GM23338 (cell line): ENCODE data around the gene CUBN. TPM values are rescaled to one million over a fixed set of nuclear protein-coding genes. Genes with fewer than 3 reads are reported as not detected.

ENCODE experiments used
- ATAC-seq: fragments of 200-7000 bp; cut with Tn5 transposase; 3 replicates; pipeline ENCODE4 v1.9.1; 2020
- DNase-seq: peaks from one replicate; pipeline ENCODE4 v3.0.0-alpha.2; 2015; ENCODE audit warnings: low spot score
- H2AFZ ChIP-seq: fragments of 200-600 bp; sonication (generic); 2 replicates; pipeline ENCODE4 v1.8.0; 2016; ENCODE audit warnings: antibody characterized with exemption, mild to moderate bottlenecking, moderate library complexity
- H3F3A ChIP-seq: fragments of 200-600 bp; sonication (generic); replicated peaks from 2 replicates; pipeline ENCODE4 v1.8.0; 2017; ENCODE audit warnings: antibody characterized with exemption, mixed run types, low read depth
- H3K27ac ChIP-seq: fragments of 200-600 bp; sonication (generic); 2 replicates; pipeline ENCODE4 v1.6.1; 2016; ENCODE audit warnings: low read depth
- H3K27me3 ChIP-seq: fragments of 200-600 bp; sonication (generic); 2 replicates; pipeline ENCODE4 v1.8.0; 2016; ENCODE audit warnings: mild to moderate bottlenecking, mixed run types, moderate library complexity; ENCODE audit not compliant: insufficient read depth
- H3K36me3 ChIP-seq: fragments of 200-600 bp; sonication (generic); 2 replicates; pipeline ENCODE4 v1.8.0; 2016; ENCODE audit warnings: mild to moderate bottlenecking; ENCODE audit not compliant: insufficient read depth
- H3K4me1 ChIP-seq: fragments of 200-600 bp; sonication (generic); 2 replicates; pipeline ENCODE4 v1.8.0; 2016; ENCODE audit warnings: mild to moderate bottlenecking, moderate library complexity; ENCODE audit not compliant: insufficient read depth
- H3K4me2 ChIP-seq: fragments of 200-600 bp; sonication (generic); 2 replicates; pipeline ENCODE4 v1.7.1; 2017; ENCODE audit warnings: mixed run types
- H3K4me3 ChIP-seq: fragments of 200-600 bp; sonication (generic); 2 replicates; pipeline ENCODE4 v1.6.1; 2016; ENCODE audit warnings: mixed run types
- H3K79me2 ChIP-seq: fragments of 200-600 bp; sonication (generic); replicated peaks from 2 replicates; pipeline ENCODE4 v1.8.0; 2017; ENCODE audit warnings: mild to moderate bottlenecking; ENCODE audit not compliant: insufficient read depth
- H3K9me2 ChIP-seq: fragments of 200-600 bp; sonication (generic); 2 replicates; pipeline ENCODE4 v1.8.0; 2017; ENCODE audit not compliant: insufficient read depth
- H4K20me1 ChIP-seq: fragments of 200-600 bp; sonication (generic); replicated peaks from 2 replicates; pipeline ENCODE4 v1.8.0; 2017; ENCODE audit warnings: mild to moderate bottlenecking; ENCODE audit not compliant: insufficient read depth
- H3K27ac Mint-ChIP-seq: 2 replicates; pipeline ENCODE4 v1.8.0; 2020; ENCODE audit warnings: inconsistent platforms, mild to moderate bottlenecking, moderate library complexity, mixed read lengths
- H3K27me3 Mint-ChIP-seq: 3 replicates; pipeline ENCODE4 v1.8.0; 2022; ENCODE audit warnings: low read depth, mild to moderate bottlenecking, moderate library complexity, mixed read lengths, inconsistent platforms; ENCODE audit not compliant: insufficient read depth, poor library complexity
- H3K36me3 Mint-ChIP-seq: 3 replicates; pipeline ENCODE4 v1.8.0; 2021; ENCODE audit warnings: low read depth, mild to moderate bottlenecking, inconsistent platforms, moderate library complexity, mixed read lengths
- H3K4me1 Mint-ChIP-seq: 3 replicates; pipeline ENCODE4 v1.8.0; 2020; ENCODE audit warnings: mild to moderate bottlenecking, inconsistent platforms, mixed read lengths
- H3K4me3 Mint-ChIP-seq: 3 replicates; pipeline ENCODE4 v1.8.0; 2021; ENCODE audit warnings: moderate library complexity, mild to moderate bottlenecking, inconsistent platforms, mixed read lengths
- H3K9me3 Mint-ChIP-seq: 3 replicates; pipeline ENCODE4 v1.8.0; 2020; ENCODE audit warnings: moderate library complexity, mild to moderate bottlenecking, inconsistent platforms, mixed read lengths
- EZH2 ChIP-seq: fragments of 200-600 bp; sonication (generic); IDR thresholded peaks from one replicate; pipeline ENCODE4 v1.8.0; 2017; ENCODE audit warnings: antibody characterized with exemption, mild to moderate bottlenecking, low read depth; ENCODE audit not compliant: unreplicated experiment
- EZH2phosphoT487 ChIP-seq: fragments of 200-600 bp; sonication (generic); IDR thresholded peaks from one replicate; pipeline ENCODE4 v1.8.1; 2018; ENCODE audit warnings: antibody characterized with exemption; ENCODE audit not compliant: unreplicated experiment
- POLR2AphosphoS5 ChIP-seq: IDR thresholded peaks from 2 replicates; pipeline ENCODE4 v1.6.1; 2016; ENCODE audit warnings: antibody characterized with exemption, low read depth
- STAT1 ChIP-seq: IDR thresholded peaks from one replicate; pipeline ENCODE4 v1.6.1; 2016; ENCODE audit warnings: antibody characterized with exemption; ENCODE audit not compliant: unreplicated experiment
- ZNF462 ChIP-seq: fragments of 250-450 bp; sonication (Bioruptor Pico); IDR thresholded peaks from 2 replicates; pipeline ENCODE4 v1.5.0; 2020; ENCODE audit warnings: mild to moderate bottlenecking, moderate library complexity
- polyA plus RNA-seq: library from polyadenylated mRNA; unstranded; fragments of >200 nt; fragmentation: Nextera tagmentation; extraction: Ambion mirVana; gene quantifications from 2 replicates; pipeline ENCODE4 v1.2.1, GENCODE V29; 2016
- total RNA-seq: library from RNA; depleted of rRNA; stranded (reverse); fragments of >200 nt; shearing (Covaris generic); gene quantifications from 2 replicates; pipeline ENCODE4 v1.2.3, GENCODE V29; 2014
- TF ChIP-seq, protein P1 (sequence below), 2 experiments: fragments of 200-600 bp in 1 of 2; sonication (generic) in 1 of 2; conservative IDR thresholded peaks; 2 replicates each; pipeline versions ENCODE4 v1.5.1 to v1.6.1; 2016 to 2017; ENCODE audit warnings: antibody characterized with exemption in 2 of 2, low read depth in 2 of 2, mild to moderate bottlenecking in 2 of 2, moderate library complexity in 1 of 2
- TF ChIP-seq, protein P2 (sequence below): IDR thresholded peaks from 2 replicates; pipeline ENCODE4 v1.6.1; 2016; ENCODE audit warnings: antibody characterized with exemption

Gene CUBN
- total and polyA plus RNA-seq, 2 experiments from 2014 or later = 0.06 to 1.8 TPM

- 0 out of 2 replicates have a peak, but pooled peaks cover 5% of the 10 kb centered on the region for H3K4me1 ChIP-seq
- no peak overlapping the region for H3K4me3 ChIP-seq
- no peak overlapping the region for H3K27ac ChIP-seq
- no peak for TF ChIP-seq EZH2
- TF ChIP-seq, protein P1, sequence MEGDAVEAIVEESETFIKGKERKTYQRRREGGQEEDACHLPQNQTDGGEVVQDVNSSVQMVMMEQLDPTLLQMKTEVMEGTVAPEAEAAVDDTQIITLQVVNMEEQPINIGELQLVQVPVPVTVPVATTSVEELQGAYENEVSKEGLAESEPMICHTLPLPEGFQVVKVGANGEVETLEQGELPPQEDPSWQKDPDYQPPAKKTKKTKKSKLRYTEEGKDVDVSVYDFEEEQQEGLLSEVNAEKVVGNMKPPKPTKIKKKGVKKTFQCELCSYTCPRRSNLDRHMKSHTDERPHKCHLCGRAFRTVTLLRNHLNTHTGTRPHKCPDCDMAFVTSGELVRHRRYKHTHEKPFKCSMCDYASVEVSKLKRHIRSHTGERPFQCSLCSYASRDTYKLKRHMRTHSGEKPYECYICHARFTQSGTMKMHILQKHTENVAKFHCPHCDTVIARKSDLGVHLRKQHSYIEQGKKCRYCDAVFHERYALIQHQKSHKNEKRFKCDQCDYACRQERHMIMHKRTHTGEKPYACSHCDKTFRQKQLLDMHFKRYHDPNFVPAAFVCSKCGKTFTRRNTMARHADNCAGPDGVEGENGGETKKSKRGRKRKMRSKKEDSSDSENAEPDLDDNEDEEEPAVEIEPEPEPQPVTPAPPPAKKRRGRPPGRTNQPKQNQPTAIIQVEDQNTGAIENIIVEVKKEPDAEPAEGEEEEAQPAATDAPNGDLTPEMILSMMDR (conservative IDR thresholded peaks at IDR 0.05; ENCODE audit: low read depth in 2 of 2) = no peak
- TF ChIP-seq EZH2phosphoT487 = no peak
- TF ChIP-seq, protein P2, sequence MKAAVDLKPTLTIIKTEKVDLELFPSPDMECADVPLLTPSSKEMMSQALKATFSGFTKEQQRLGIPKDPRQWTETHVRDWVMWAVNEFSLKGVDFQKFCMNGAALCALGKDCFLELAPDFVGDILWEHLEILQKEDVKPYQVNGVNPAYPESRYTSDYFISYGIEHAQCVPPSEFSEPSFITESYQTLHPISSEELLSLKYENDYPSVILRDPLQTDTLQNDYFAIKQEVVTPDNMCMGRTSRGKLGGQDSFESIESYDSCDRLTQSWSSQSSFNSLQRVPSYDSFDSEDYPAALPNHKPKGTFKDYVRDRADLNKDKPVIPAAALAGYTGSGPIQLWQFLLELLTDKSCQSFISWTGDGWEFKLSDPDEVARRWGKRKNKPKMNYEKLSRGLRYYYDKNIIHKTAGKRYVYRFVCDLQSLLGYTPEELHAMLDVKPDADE = no peak
- H3K27me3 Mint-ChIP-seq = no peaks in the 10 kb centered on the region
- no peaks in the 10 kb centered on the region; the same call in 1 of the 2 replicates for H3K9me2 ChIP-seq
- H2AFZ ChIP-seq = no peak overlapping the region
- no peaks in the 10 kb centered on the region for H3K36me3 Mint-ChIP-seq
- no peaks in the 10 kb centered on the region for H3F3A ChIP-seq
- H3K36me3 ChIP-seq = no peaks in the 10 kb centered on the region
- H4K20me1 ChIP-seq = no peaks in the 10 kb centered on the region
- no peak overlapping the region for H3K27ac Mint-ChIP-seq
- no peaks in the 10 kb centered on the region for H3K9me3 Mint-ChIP-seq
- no peak overlapping the region for H3K4me3 Mint-ChIP-seq
- no peak overlapping the region for H3K4me2 ChIP-seq
- peaks cover 13% of the 10 kb centered on the region for H3K4me1 Mint-ChIP-seq
- no peaks in the 10 kb centered on the region for H3K27me3 ChIP-seq
- DNase-seq (no peak), ATAC-seq (no peak)
- H3K79me2 ChIP-seq = no peaks in the 10 kb centered on the region
Measured at GRCh38 chr10:16923726-16924125, 205.9 kb downstream of the CUBN start.

DNA sequence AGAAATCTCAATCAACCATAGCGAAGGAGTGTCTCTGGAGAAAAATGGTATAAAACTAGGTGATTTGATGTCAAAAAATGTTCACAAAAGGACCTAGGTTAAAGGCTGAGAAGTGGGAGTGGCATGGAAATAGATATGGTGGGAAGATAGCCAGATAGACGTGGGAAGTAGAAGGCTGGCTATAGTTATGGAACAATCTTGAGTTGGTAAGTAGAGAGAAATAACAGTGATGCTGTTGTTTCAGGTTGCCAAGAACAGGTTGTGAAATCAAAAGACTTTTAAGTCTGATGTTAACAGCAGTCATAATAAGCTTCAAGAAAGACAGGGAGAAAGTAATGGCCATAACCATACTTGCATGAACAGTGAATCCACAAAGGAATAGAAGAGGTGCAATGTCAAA is 206.3 kb downstream of the CUBN start:
- Histone ChIP-seq H3K4me2 (no peak overlapping the region), H4K20me1 (no peaks in the 10 kb centered on the region), H3K4me3 (no peak overlapping the region), H3F3A (no peaks in the 10 kb centered on the region), H3K9me2 (no peaks in the 10 kb centered on the region; the same call in 1 of the 2 replicates), H3K27me3 (no peaks in the 10 kb centered on the region), H3K36me3 (no peaks in the 10 kb centered on the region), H2AFZ (no peak overlapping the region), H3K4me1 (0 out of 2 replicates have a peak, but pooled peaks cover 5% of the 10 kb centered on the region), H3K79me2 (no peaks in the 10 kb centered on the region), H3K27ac (no peak overlapping the region)
- DNase-seq (no peak), ATAC-seq (no peak)
- TF ChIP-seq POLR2AphosphoS5 = no peak
- no peak for TF ChIP-seq ZNF462 (CRISPR knock-in tag)
- TF ChIP-seq, protein P2 = no peak
- no peak for TF ChIP-seq STAT1
- H3K4me1 Mint-ChIP-seq = peaks cover 12% of the 10 kb centered on the region
- H3K4me3 Mint-ChIP-seq = no peak overlapping the region
- H3K36me3 Mint-ChIP-seq = no peaks in the 10 kb centered on the region
- no peak overlapping the region for H3K27ac Mint-ChIP-seq
- no peaks in the 10 kb centered on the region for H3K9me3 Mint-ChIP-seq
- H3K27me3 Mint-ChIP-seq = no peaks in the 10 kb centered on the region
